DMS153 (cell line): ENCODE results near the gene SESTD1.
A peak's percentile ranks its signal among the peaks of the same experiment; 100 is the strongest.
"Not testable (repeated sequence)": the region's sequence is repeated elsewhere in the genome, so short reads cannot be mapped to it uniquely, and the experiment has no call there.

Experiments used
- DNase-seq: peaks from one replicate; lab custom pipeline; 2025; lab: John Stamatoyannopoulos, UW

The SESTD1 gene

DNA sequence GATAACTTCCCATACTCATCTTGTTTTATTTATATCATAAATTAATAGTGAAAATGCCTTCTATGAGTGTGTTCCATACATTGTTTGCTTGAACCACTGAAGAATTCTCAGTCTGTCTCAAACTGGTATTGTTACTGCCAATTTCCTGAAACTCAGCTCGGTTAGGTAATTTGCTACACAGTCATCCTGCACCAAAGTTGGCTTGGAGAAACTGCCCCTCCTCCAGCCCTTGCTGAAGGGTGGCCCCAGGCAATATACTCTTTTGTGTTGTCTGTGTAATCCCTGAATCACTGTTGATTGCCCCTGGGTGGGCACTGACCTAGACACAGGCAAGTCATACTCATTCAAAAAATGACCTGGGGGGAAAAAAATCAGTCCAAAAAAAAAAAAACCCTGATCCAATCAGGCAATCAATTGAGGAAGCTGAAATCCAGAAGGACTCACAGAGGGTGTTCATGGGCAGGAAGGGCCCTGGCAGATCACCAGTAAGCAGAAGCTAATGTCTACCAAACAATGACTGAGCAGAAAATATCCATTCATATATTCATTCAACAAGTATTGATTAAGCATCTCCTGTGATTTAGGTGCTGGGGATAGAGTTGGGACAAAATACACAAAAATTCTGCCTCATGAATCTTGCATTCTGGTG, 3.8 kb upstream of the SESTD1 start:
- peak; percentile 49 for DNase-seq

DNA sequence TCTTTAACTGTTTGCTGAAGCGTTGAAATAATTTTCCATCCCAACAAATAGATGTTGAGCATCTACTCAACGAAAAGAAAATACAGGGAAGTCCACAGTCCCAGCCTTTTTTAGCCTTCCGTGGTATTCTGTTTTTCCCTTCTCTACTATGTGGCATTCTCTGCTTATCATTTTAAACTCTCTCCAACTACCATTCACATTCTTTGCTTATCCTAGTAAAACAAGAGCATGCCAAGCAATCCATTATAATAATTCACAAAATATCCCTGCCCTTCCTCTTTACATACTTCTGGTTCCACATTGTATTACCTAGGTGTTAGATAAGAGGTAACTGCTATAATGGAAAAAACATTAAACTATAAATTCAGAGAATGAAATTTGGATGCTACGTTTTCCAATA, 1.6 kb upstream of the SESTD1 start:
- DNase-seq = no peak

DNA sequence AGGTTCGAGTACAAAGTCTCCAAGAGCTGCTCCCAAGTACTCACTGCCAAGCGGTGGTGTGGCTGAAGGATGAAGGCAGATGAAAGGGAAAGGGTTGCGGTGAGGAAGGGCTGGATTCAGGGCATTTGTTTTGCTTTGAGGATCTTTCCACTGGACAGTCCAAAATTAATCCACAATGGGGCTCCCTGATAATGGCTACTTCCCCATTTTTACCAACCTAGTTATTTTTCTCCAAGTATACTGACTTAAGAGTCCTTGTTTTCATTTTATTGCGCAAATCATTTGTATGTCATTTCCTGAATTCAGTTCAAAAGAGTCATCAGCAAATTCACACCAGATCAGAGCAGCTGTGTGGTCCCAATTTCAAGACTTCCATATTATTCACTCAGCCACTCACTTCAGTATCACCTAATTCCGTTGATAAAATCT, 464 bp upstream of the SESTD1 start:
- DNase-seq = no peak

DNA sequence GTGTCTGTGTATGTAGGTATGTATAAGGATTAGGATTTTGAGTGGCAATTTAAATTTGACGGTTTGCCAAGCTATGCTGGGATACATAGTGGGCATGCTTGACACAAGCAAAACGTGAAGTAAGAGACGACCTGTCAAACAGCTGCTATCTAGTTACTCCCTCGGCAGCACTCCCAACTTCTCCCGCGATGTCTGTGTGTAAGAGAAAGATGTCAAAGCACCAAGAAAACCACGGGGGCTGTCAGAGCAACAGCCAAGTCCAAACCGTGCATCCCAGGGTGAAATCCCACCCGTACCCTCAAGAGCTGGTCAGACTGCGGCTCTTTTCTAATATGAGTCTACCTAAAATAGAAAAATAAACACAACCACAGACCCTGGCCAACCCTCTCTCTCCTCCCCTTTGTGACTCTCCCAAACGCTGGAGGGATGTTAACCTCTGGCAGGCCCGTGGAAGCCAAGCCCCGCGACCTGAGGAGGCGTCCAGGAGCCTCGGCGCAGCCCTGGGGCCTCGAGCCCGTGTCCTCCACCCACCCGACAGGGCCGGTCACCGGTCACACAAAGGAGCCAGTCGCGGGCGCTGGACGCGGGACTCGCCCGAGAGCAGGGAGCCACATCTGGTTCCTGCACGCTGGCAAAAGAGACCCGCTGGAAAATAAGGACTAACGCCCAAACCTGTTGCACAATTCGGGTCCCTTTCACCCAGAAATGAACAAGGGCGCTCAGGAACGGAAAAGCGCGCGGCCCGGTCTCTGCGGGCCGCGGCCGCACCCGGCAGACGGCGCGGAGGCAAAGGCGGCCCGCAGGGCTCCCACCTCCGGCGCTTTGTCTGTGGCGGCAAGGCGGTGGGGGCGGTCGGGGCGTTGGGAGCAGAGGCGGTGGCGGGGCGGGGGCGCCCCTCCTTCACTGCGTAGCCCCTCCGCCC, 925 bp downstream of the SESTD1 start:
- no peak for DNase-seq

DNA sequence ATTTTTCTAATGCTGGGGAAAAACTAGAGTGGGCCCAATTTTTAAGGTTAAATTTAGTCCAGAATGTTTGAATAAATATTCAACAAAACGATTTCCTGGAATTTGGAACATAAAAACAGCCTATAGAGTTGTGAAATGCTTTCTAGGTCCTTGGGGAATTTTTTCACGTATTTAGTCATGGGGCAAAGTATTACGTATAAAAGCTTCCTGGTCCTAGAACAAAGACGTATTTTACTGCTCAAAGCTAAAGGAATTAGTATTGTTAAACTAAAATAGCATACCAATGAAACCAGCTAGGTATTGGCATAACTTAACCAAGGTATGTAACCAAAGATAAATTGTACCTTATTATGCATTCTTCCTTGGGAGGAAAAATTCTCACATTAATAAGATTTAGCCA, 1.6 kb downstream of the SESTD1 start:
- no peak for DNase-seq

DNA sequence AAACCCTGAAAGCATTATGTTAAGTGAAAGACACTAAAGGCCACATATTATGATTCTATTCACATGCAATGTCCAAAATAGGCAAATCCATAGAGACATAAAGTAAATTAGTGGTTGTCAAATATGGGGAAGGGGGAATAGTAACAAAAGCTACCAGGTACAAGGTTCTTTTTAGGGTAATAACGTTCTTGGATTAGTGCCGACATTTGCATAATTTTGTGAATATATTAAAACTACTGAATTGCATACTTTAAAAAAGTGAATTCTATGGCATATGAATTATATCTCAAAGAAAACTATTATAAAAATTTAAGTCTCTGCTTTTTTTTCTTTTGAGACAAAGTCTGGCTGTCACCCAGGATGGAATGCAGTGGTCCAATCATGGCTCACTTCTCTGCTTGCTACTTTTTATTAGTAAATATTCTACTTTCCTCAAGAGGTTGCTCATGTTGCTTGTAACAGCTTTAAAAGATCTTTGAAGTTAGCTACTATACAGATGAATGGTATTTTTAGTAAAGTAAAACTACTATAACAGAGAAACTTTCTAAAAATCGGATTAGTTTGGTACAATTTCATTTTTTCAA, 2.5 kb downstream of the SESTD1 start:
- no peak for DNase-seq

DNA sequence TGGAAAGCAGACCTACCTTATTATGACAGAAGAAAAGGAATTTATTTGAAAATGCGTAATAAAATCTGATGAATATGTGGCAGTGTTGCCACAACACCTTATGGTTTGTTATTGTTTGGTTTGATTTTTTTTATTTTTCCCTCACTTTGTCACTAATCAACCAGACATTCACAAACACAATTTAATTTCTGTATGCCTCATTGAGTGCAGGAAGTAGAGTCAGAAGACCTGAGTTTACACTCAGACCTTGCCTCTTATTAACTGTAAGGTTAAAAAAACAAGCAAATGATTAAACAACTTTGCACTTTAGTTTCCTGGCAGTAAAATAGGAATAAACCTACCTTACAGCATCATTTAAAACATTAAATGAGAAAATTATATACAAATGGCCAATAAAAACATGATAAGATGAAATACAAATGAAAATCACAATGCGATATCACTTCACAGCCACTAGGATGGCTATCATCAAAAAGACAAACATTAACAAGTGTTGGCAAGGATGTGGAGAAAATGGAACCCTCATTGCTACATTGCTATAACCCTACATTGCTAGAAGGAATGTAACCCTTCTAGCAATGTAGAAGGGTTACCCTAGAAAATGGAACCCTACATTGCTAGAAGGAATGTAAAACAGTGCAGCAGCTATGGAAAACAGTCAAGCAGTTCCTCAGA, 3.3 kb downstream of the SESTD1 start:
- DNase-seq = no peak

DNA sequence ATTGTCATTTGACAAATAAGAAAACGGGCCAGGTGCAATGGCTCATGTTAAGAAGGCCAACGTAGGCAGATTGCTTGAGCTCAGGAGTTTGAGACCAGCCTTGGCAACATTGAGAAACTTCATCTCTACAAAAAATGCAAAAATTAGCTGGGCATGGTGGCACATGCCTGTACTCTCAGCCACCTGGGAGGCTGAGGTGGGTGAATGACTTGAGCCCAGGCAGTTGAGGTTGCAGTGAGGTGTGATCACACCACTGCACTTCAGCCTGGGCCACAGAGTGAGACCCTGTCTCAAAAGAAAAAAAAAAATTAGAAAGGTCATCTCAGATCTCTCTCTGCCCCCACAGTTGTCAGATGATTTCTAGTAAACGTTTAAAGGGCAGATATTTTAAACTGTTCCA, 4.4 kb downstream of the SESTD1 start:
- no peak for DNase-seq

DNA sequence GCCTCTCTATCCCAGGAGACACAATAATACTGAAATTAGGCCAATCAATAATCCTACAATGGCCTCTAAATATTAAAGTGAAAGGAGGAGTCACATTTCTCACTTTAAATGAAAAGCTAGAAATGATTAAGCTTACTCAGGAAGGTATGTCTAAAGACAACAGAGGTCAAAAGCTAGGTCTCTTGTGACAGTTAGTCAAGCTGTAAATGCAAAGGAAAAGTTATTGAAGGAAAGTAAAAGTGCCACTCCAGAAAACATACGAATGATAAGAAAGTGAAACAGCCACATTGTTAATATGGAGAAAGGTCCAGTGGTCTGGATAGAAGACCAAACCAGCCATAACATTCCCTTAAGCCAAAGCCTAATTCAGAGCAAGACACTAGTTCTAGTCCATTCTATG, 9.5 kb downstream of the SESTD1 start:
- DNase-seq = no peak

DNA sequence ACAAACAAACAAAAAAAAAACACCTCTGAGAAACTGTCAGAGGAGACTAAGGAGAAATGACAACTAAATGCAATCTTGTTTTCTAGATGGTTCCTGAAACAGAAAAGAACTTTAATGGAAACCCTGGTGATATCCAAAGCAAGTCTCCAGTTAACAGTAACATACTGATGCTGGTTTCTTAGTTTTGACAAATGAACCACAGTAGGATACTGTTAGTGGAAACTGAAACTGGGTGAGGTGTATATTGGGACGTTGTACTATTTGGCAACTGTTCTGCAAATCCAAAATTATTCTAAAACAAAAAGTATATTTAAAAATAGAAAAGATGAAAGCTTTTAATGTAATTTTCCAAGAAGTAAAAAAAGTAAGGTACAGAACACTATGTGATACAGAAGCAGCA, 11.4 kb downstream of the SESTD1 start:
- DNase-seq = no peak

DNA sequence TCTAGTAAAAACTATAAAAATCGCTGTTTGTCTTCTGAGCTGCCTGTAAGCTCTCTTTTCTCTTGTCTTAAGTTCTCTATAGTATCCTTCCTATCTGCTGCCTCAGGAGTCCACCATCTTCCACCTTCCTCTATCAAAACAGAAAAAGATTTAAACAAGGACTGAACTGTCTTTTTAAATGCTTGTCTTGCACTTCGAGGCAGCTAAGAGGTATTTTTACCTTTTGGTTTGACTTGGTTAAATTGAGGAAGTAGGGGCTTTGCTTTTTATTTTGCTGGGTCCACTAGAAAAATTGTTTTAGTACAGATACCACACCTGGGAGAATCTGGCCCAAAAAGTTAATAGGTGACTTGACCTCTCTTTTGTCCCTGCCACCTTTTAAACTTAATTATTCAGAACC, 12.2 kb downstream of the SESTD1 start:
- no peak for DNase-seq

DNA sequence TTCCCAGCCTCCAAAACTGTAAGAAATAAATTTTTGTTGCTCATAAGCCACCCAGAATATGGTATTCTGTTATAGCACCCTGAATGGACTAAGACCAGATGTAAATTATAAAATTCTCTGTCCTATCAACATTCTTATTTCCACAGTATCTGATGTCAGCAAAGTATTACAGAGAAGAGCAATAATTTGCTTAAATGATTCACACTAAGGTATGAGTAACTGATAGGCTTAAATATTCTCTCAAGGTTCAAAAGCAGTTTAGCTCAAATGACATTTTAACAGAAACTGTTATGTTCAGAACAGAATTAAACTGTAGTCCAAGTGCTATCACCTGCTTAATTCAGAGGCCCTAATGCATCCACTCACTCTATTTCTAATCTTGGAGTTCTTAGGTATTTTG, 12.8 kb downstream of the SESTD1 start:
- no peak for DNase-seq

DNA sequence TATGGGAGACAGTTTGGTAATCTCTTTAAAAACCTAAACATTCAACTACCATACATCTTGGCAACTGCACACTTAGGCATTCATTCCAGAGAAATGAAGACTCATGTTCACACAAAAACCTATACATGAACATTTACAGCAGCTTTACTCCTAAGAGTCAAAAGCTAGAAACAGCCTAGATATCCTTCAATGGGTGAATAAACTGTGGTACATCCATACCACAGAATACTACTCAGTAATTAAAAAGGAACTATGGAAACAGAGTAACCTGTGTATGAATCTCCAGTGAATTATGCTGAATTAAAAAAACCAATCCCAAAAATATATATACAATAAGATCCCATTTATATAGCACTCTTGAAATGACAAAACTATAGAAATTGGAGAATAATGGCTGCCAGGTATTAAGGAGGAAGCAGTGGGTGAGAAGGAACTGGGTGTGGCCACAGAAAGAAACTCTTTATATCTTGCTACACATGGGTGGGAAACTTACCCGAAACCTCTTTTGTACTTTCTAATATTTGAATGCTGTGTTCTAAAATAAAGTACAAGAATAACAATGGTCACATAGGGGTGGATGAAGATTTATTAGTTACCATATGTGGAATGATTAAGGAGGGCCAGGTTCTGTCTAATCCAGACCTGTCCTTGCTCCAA, 13.7 kb downstream of the SESTD1 start:
- no peak for DNase-seq

DNA sequence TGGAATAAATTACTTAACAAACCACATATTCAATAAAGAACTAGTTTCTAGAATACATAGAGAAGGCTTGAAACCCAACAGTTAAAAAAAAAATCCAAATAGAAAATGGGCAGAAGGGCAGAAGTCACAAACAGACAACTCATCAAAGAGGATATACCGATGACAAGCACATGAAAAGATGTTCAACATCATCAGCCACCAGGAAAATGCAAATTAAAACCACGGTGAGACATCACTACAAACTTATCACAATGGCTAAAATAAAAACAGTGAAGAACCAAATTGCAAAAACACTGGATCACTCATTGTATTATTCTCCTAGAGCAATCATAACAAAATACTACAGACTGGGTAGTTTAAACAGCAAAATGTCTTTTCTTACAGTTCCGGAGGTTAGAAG, 14.5 kb downstream of the SESTD1 start:
- DNase-seq = no peak

DNA sequence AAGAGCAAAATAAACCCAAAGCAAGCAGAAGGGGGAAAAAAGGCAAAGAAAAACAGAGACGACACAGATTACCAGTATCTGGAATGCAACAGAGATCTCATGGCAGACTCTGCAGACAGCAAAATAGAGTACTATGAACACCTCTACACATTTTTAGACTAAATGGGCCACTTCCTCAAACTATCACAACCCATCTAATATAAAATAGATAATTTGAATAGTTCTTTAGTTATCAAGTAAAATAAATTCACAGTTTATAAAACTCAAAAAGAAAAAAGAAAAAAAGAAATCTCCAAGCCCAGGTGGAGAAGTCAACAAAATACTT, 16.6 kb downstream of the SESTD1 start:
- no peak for DNase-seq

DNA sequence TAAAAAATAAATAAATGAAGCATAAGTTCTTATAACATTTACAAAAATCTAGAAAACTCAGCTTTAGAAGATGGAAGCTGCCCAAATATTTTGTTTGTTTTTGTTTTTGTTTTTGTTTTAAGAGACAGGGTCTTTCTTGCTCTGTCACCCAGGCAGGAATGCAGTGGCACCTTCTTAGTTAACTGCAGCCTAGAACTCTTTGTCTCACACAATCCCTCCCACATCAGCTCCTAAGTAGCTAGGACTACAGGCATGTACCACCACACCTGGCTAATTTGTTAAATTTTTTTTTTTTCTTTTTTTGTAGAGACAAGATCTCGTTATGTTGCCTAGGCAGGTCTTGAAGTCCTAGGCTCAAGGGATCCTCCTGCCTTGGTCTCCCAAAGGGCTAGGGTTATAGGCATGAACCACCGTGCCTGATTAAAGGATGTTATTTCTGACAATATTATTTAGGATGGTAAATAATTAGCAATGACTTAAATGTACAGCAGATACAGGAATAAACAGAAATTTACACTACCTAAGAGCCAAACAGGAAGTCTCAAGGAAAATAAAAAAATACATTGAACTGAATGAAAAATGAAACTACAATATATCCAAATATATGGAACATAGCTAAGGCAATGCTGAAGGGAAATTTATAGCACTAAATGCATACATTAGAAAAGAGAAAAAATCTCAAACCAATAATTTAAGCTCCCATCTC, 17.2 kb downstream of the SESTD1 start:
- DNase-seq = no peak

DNA sequence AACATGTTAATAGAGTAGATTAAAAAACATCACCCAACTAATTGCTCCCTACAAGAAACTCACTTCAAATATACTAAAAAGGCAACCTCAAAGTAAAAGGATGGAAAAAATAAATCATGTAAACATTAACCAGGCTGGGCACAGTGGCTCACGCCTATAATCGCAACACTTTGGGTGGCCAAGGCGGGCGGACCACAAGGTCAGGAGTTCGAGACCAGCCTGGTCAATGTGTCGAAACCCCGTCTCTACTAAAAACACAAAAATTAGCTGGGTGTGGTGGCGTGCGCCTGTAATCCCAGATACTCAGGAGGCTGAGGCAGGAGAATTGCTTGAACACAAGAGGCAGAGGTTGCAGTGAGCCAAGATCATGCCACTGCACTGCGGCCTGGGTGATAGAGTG, 18.8 kb downstream of the SESTD1 start:
- not testable (repeated sequence) for DNase-seq

DNA sequence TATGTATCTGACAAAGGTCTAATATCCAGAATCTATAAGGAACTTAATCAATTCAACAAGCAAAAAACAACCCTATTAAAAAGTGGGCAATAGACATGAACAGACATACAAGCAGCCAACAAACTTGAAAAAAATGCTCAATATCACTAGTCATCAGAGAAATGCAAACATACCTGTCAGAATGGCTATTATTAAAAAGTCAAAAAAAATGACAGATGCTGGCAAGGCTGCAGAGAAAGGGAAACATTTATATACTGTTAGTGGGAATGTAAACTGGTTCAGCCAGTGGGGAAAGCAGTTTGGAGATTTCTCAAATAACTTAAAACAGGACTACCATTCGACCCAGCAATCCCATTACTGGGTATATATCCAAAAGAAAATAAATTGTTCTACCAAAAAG, 21.6 kb downstream of the SESTD1 start:
- no peak for DNase-seq

DNA sequence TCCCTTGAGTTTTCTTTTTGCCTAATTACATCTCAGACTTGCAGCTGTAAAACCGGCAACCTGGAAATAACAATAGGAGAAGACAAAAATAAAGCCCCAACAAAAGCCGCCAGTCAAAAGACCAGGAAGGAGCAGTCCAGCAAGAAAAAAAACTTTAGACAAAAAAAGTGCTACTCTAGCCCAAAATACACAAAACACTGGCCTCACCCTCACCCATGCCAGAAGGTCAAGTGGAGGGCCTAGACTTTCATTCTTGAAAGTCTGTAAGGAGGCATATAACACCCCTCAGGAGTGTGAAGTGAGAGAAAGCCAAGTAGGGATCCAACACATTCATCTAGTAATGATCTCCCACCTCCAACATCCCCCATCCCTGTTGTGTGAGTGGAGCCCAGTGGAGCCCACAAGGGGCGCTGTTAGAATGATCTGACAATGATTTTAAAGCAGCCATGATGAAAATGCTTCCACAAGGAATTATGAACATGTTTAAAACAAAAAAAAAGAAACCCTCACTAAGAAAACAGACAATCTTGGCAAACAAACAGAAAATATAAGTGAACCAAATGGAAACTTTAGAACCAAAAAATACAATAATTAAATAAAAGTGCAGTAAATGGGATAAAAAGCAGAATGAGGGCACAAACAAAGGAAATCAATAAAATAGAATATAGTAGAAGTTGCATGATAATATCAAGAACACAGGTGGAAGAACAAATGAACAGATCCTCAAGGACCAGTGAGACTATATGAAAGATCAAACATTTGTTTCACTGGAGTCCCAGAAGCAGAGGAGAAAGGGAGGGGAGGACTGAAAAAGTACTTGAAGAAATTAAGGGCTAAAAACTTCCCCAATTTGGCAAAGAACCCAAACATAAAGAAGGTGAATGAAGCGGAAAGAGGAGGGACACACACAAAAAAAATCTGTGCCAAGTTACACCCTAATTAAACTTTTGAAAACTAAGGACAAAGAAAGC, 23.9 kb downstream of the SESTD1 start:
- DNase-seq = no peak

DNA sequence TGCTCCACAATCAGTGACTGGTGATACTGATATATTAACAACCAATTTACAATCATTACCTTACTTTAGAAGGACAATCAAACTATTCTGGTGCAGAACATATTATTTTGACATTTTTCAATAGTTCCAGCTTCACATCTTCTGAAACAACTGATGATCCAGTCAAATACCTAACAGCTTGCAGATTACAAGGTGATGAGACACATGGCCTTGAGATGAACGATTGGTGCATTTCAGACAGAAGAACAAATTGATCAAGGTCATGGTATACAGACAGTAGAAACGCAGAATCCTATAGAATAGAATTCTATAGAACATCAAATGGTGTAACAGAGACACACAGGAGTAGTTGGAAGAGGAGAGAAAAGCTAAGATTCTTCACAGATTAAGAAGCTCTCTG, 24.8 kb downstream of the SESTD1 start:
- DNase-seq = no peak
